Activated B cell treated with CpG ODN at 0.5 μM for 24 hours (primary cell): Measurements from ENCODE around the gene C1QTNF12. TPM values are rescaled to one million over a fixed set of nuclear protein-coding genes. Genes with fewer than 3 reads are reported as not detected.

Experiments
- ATAC-seq: fragments of 200-7000 bp; cut with Tn5 transposase; one replicate; pipeline ENCODE4 v1.10.0; 2021; ENCODE audit warnings: low read depth, mild to moderate bottlenecking, moderate library complexity
- CTCF ChIA-PET: fragments of 350-600 bp; sonication (Branson Sonifier 250); formaldehyde crosslinking; loops from one replicate; lab custom pipeline; 2021; ENCODE audit warnings: antibody characterized with exemption; lab: Charles Lee
- POLR2A ChIA-PET: fragments of 350-600 bp; sonication (Branson Sonifier 250); formaldehyde crosslinking; loops from one replicate; lab custom pipeline; 2021; ENCODE audit warnings: antibody characterized with exemption; lab: Charles Lee
- DNase-seq: peaks from one replicate; pipeline ENCODE4 v3.0.0; 2022
- H3K27ac Mint-ChIP-seq: one replicate; pipeline ENCODE4 v1.8.0; 2020; ENCODE audit warnings: mixed read lengths
- H3K27me3 Mint-ChIP-seq: one replicate; pipeline ENCODE4 v1.8.0; 2021; ENCODE audit warnings: mixed read lengths
- H3K36me3 Mint-ChIP-seq: one replicate; pipeline ENCODE4 v1.8.0; 2021; ENCODE audit warnings: low read depth, mixed read lengths
- H3K4me1 Mint-ChIP-seq: one replicate; pipeline ENCODE4 v1.8.0; 2021; ENCODE audit warnings: mixed read lengths
- H3K4me3 Mint-ChIP-seq: one replicate; pipeline ENCODE4 v1.8.0; 2020; ENCODE audit warnings: mild to moderate bottlenecking, mixed read lengths
- H3K9me3 Mint-ChIP-seq: one replicate; pipeline ENCODE4 v1.8.0; 2020; ENCODE audit warnings: mixed read lengths
- intact Hi-C: fragments of 100-400 bp; cut with micrococcal nuclease; formaldehyde crosslinking; loops from one replicate; pipeline ENCODE4 v1.15.1; 2024
- total RNA-seq: library from RNA; stranded (reverse); gene quantifications from 2 replicates; pipeline ENCODE4 v1.2.3, GENCODE V29; 2022
- TF ChIP-seq, protein P1 (sequence below): fragments of 200-600 bp; IDR thresholded peaks from one replicate; pipeline ENCODE4 v1.8.0; 2022; ENCODE audit warnings: antibody characterized with exemption, mild to moderate bottlenecking

C1QTNF12 gene
- total RNA-seq, 1 donor from 2014 or later: 2.5 TPM

DNA sequence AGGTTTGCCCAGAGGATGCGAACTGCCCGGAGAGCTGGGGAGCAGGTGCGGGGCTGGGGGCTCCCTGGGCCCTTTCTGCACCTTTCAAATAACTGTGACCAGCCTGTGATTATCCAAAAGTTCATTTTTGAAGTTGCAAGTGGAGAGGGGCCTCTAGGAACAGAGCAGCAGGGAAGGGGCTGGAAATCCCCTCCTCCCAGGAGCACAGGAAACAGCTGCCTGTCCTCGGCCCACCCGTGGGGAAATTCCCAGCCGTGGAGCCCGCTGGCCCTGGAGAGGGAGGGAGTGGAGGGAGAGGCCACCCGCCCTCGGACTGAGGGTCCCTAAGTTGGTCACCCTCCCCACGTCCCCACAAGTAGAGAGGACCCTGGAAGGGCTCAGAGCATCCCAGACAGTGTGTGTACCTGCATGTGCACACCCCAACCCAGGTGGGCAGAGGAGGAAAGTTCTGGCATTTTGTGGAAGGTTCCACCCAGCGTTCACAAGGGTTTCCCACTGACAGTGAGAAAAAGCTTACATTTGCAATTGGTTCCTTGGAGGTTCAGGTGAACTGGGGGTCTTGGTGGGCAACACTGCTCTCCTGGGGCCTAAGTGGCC is 31.3 kb downstream of the C1QTNF12 start:
- H3K36me3 Mint-ChIP-seq: peaks cover 34% of the 10 kb centered on the region
- no peaks in the 10 kb centered on the region for H3K27me3 Mint-ChIP-seq
- no peaks in the 10 kb centered on the region for H3K9me3 Mint-ChIP-seq
- DNase-seq (no peak), ATAC-seq (peak; percentile 29)
- TF ChIP-seq, protein P1, sequence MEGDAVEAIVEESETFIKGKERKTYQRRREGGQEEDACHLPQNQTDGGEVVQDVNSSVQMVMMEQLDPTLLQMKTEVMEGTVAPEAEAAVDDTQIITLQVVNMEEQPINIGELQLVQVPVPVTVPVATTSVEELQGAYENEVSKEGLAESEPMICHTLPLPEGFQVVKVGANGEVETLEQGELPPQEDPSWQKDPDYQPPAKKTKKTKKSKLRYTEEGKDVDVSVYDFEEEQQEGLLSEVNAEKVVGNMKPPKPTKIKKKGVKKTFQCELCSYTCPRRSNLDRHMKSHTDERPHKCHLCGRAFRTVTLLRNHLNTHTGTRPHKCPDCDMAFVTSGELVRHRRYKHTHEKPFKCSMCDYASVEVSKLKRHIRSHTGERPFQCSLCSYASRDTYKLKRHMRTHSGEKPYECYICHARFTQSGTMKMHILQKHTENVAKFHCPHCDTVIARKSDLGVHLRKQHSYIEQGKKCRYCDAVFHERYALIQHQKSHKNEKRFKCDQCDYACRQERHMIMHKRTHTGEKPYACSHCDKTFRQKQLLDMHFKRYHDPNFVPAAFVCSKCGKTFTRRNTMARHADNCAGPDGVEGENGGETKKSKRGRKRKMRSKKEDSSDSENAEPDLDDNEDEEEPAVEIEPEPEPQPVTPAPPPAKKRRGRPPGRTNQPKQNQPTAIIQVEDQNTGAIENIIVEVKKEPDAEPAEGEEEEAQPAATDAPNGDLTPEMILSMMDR: no peak
- ChIA-PET POLR2A (interaction anchor here (0.6 to 2.4 kb wide), 7 partner anchors 8 to 196 kb away, joined by 3 to 8 read pairs (median 4); no protein-coding TSS in a partner anchor), CTCF (interaction anchor here (1.2 kb wide), 1 partner anchor 93 kb away, joined by 4 read pairs; no protein-coding TSS in a partner anchor)
- intact Hi-C loops: no loop called here
- peak overlapping the region; percentile 30 for H3K27ac Mint-ChIP-seq
- peaks cover 31% of the 10 kb centered on the region for H3K4me1 Mint-ChIP-seq
- H3K4me3 Mint-ChIP-seq: peak overlapping the region; percentile 44

DNA sequence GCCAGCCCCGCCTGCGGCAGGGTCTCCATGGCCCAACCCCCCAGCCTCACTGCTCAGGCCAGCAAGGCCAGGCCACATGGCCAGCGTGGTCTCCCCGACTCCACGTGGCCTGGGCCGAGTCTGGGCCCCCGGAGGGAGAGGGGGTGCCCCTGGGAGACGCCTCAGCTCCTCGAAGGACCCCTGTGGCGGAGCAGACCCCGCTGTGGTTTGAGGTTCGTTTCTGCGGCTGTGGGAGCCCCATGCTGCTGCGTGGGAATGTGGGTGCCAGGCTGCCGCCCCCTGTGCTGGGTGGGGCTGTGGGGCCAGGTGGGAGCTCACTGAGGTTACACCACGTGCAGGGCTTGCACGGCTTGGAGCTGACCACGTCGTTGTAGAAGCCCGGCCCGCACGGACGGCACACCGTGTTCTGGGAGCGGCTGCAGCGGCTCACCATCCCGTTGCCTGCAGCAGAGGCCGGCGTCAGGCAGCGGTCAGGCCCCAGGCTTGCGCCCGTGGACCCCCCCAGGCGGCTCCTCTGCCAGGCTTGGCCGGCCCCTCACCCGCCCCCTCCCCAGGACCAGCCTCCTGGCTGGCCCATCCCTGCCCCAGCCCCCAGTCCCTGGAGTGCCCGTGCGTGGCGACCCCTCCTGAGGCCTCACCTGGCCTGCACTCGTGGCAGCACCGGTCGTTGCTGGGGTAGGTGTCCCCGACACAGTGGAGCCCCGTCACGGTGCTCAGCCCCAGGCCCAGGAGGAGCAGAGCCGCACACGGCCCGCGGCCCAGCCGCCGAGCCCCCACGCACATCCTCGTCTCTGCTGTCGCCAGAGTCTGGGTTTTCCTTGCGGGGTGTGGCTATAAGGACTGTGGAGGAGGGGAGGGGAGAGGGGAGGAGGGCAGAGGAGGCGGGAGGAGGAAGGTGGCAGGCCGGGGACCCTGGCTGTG is 32.9 kb downstream of the C1QTNF12 start, which contains the start of gene TNFRSF4:
Gene TNFRSF4, minus strand, starts transcription at position 809 of the 921 bp plus-strand sequence. Its CDS starts 26 bp downstream, at position 783.
- TF ChIP-seq, protein P1: no peak
- H3K4me3 Mint-ChIP-seq: peak within 1 kb of the TSS; percentile 44
- CTCF ChIA-PET: no interaction called here
- H3K36me3 Mint-ChIP-seq: peaks cover 21% of the 10 kb centered on the region
- intact Hi-C loops: no loop called here
- no peaks in the 10 kb centered on the region for H3K9me3 Mint-ChIP-seq
- peaks cover 39% of the 10 kb centered on the region for H3K4me1 Mint-ChIP-seq
- H3K27ac Mint-ChIP-seq: peak within 1 kb of the TSS; percentile 30
- H3K27me3 Mint-ChIP-seq: no peaks in the 10 kb centered on the region
- ATAC-seq (no peak), DNase-seq (no peak)
- POLR2A ChIA-PET: interaction anchor here (0.7 to 1.6 kb wide), 5 partner anchors 14 to 76 kb away, joined by 3 to 5 read pairs (median 4); no protein-coding TSS in a partner anchor

DNA sequence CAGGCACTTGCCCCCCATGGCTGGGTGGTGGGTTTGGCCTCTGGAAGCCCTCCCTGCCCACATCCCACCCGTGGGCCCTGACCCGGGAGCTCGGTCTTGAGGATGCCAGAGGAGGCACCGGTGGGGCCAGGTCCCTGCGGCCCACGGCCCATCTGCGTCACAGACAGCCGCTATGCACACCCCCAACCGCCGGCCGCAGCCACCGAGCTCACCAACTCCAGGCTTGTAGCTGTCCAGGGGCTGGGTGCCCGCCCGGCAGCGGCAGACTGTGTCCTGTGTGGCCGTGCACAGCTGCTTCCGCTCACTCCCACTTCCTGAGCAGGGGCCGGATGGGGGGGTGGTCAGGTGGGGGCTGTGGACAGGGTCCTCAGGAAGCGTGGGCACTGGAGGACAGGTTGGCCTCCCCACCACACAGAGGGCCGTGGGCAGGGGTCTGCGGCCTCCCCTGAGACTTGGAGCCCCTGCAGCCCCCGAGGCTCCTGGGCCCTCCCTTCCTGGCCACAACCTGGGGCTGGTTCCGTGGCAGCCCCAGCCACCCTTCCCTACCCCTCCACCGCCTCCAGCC is 33.7 kb downstream of the C1QTNF12 start:
- ChIA-PET CTCF (no interaction called here), POLR2A (interaction anchor here (0.5 to 1.6 kb wide), 6 partner anchors 14 to 75 kb away, joined by 3 to 5 read pairs (median 4); no protein-coding TSS in a partner anchor)
- Mint-ChIP-seq H3K4me3 (no peak overlapping the region), H3K9me3 (no peaks in the 10 kb centered on the region), H3K36me3 (peaks cover 13% of the 10 kb centered on the region), H3K4me1 (peaks cover 44% of the 10 kb centered on the region), H3K27ac (no peak overlapping the region), H3K27me3 (peaks cover 2% of the 10 kb centered on the region)
- ATAC-seq (no peak), DNase-seq (peak; percentile 28)
- TF ChIP-seq, protein P1: no peak
- intact Hi-C loops: no loop called here

DNA sequence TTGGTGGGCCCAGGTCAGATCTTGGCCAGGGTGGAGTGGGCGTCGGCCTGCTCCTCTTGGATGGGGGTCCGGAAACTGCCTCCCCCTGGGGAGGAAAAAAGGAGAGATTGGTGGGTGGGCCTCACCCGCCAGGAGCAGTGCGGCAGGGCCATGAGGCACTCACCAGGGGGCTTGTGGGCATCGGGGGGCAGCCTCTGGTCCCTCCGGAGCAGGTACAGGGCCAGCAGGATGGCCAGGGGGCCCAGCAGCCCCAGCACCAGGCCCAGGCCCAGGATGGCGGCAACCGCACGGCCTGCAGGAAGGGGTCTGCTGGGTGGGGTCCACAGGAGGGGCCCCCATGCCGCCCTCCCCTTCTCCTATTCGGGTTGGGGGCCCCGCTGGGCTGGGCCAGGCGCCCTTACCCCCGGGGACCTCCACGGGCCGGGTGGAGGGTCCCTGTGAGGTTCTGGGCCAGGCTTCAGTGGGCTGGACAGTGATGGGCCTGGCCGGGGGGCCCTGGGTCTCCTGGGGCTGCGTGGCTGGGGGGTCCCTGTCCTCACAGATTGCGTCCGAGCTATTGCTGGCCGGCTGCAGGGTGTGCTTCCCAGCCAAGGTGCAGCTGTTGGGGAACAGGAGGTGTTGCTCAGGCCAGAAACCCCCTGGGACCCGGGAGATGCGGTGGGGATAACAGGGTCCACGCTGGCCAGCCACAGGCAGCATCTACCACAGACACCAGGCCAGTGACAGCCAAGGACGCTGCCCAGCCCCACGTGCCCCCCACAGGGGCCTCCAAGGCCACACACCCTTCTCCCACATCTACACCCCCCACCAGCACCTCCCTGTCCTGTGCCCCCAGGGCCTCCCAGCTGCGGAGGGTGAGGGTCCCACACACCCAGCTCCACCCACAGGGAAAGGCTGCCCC is 34.7 kb downstream of the C1QTNF12 start:
- DNase-seq: peak; percentile 16
- H3K4me1 Mint-ChIP-seq: peaks cover 47% of the 10 kb centered on the region
- no peak for ATAC-seq
- H3K36me3 Mint-ChIP-seq: peaks cover 6% of the 10 kb centered on the region
- TF ChIP-seq, protein P1: no peak
- peaks cover 2% of the 10 kb centered on the region for H3K27me3 Mint-ChIP-seq
- POLR2A ChIA-PET: interaction anchor here (0.5 to 1.6 kb wide), 4 partner anchors 16 to 54 kb away, joined by 3 to 5 read pairs (median 4); no protein-coding TSS in a partner anchor
- H3K4me3 Mint-ChIP-seq: no peak overlapping the region
- CTCF ChIA-PET: no interaction called here
- intact Hi-C loops: no loop called here
- H3K27ac Mint-ChIP-seq: no peak overlapping the region
- H3K9me3 Mint-ChIP-seq: no peaks in the 10 kb centered on the region
